GM18873 (cell line): Measurements from ENCODE around the gene ZNF827.
A peak's percentile ranks its signal among the peaks of the same experiment; 100 is the strongest.

ENCODE experiments used
- ATAC-seq: cut with Tn5 transposase; IDR thresholded peaks from one replicate; pipeline ENCODE4 v1.9.1; 2021; ENCODE audit warnings: mild to moderate bottlenecking, moderate library complexity, moderate number of reproducible peaks; ENCODE audit not compliant: unreplicated experiment, low FRiP score

Gene ZNF827

GRCh38 chr4:145938618-145939440 is at the start of gene ZNF827:
ZNF827 (minus strand) TSS chr4:145938823; CDS start chr4:145938407, 416 bp downstream.
- no peak for ATAC-seq

GRCh38 chr4:145984563-145984962 is 45.9 kb upstream of the ZNF827 start:
- ATAC-seq: no peak

GRCh38 chr4:145982791-145983190 is 44.2 kb upstream of the ZNF827 start:
- no peak for ATAC-seq

- no peak for ATAC-seq
Measured at GRCh38 chr4:145979160-145979559, 40.5 kb upstream of the ZNF827 start.

- ATAC-seq: no peak
Measured at GRCh38 chr4:145976680-145977079, 38.1 kb upstream of the ZNF827 start.

- no peak for ATAC-seq
Measured at GRCh38 chr4:145960012-145960411, 21.4 kb upstream of the ZNF827 start.

GRCh38 chr4:145957302-145957701 is 18.7 kb upstream of the ZNF827 start:
- no peak for ATAC-seq

- no peak for ATAC-seq
Measured at GRCh38 chr4:145956288-145956890, 17.8 kb upstream of the ZNF827 start.

- no peak for ATAC-seq
Measured at GRCh38 chr4:145954924-145955339, 16.3 kb upstream of the ZNF827 start.

GRCh38 chr4:145951931-145952330 is 13.3 kb upstream of the ZNF827 start:
- no peak for ATAC-seq

- no peak for ATAC-seq
Measured at GRCh38 chr4:145945431-145946155, 7.0 kb upstream of the ZNF827 start.

- no peak for ATAC-seq
Measured at GRCh38 chr4:145944886-145945285, 6.3 kb upstream of the ZNF827 start.

GRCh38 chr4:145939856-145940255 is 1.2 kb upstream of the ZNF827 start:
- no peak for ATAC-seq

- no peak for ATAC-seq
Measured at GRCh38 chr4:145939441-145939750, 773 bp upstream of the ZNF827 start.

- no peak for ATAC-seq
Measured at GRCh38 chr4:145937971-145938611, 532 bp downstream of the ZNF827 start.

- no peak for ATAC-seq
Measured at GRCh38 chr4:145936997-145937901, 1.4 kb downstream of the ZNF827 start.

GRCh38 chr4:145936142-145936996 is 2.3 kb downstream of the ZNF827 start:
- ATAC-seq: peak; percentile 44

GRCh38 chr4:145935253-145936141 is 3.1 kb downstream of the ZNF827 start:
- peak; percentile 43 for ATAC-seq
